ENCODE data around the gene KAT6B.

- TF ChIP-seq CTCF (IDR thresholded peaks at IDR 0.05) (no peak), POLR2A (IDR thresholded peaks at IDR 0.05) (no peak)
Measured at GRCh38 chr10:74778436-74779094, 47.8 kb upstream of the KAT6B start.
